ENCODE data around the gene IL26. TPM values are rescaled to one million over a fixed set of nuclear protein-coding genes. Genes with fewer than 3 reads are reported as not detected.

Gene IL26
- total RNA-seq, 1 experiment from 2014 or later: not detected

DNA sequence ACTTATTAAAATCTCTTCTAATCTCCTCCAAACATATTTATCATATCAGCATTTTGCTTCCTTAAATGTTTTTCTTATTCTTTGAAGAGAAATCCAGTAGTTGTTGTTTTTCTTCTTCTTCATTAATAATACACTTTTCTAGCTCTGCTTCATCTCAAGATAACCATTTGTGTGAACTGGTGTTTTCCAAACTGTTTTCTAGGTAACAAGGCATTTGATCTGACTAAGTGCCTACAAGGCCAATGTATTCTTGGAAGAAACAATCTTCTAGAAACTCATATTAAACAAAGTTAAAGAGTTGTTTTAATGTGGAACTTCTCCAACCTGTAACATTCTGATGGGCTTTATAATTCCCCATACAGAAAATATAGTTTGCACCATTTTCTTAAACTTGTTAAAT lies 35.3 kb downstream of the IL26 start:
- CTCF ChIA-PET: no interaction called here
- BruUV-seq (replicated peaks): no TSS peak
- ATAC-seq: no peak
- Histone ChIP-seq H2AFZ (ENCODE audit: low read length) (no peak overlapping the region), H4K20me1 (ENCODE audit: low read length) (no peaks in the 10 kb centered on the region), H3K4me3 (ENCODE audit: low read length) (no peak overlapping the region), H3K9ac (ENCODE audit: low read length) (no peak overlapping the region), H3K4me2 (ENCODE audit: low read length) (no peak overlapping the region), H3F3A (ENCODE audit: low read length, unreplicated experiment) (no peaks in the 10 kb centered on the region), H3K27me3 (ENCODE audit: low read length) (peaks cover 55% of the 10 kb centered on the region), H3K4me1 (ENCODE audit: insufficient read depth, low read length) (no peaks in the 10 kb centered on the region), H3K9me3 (ENCODE audit: low read length) (no peaks in the 10 kb centered on the region), H3K27ac (ENCODE audit: low read length) (no peak overlapping the region), H3K79me2 (ENCODE audit: low read length) (no peaks in the 10 kb centered on the region), H3K9me2 (replicated peaks; ENCODE audit: low read length) (no peaks in the 10 kb centered on the region), H3K36me3 (ENCODE audit: low read depth, low read length) (no peaks in the 10 kb centered on the region)
- intact Hi-C loops (cut with micrococcal nuclease): no loop called here
- DNase-seq: no peak
- TF ChIP-seq EZH2 (IDR thresholded peaks at IDR 0.05; ENCODE audit: low read length, unreplicated experiment): no peak
- TF ChIP-seq, protein P1, sequence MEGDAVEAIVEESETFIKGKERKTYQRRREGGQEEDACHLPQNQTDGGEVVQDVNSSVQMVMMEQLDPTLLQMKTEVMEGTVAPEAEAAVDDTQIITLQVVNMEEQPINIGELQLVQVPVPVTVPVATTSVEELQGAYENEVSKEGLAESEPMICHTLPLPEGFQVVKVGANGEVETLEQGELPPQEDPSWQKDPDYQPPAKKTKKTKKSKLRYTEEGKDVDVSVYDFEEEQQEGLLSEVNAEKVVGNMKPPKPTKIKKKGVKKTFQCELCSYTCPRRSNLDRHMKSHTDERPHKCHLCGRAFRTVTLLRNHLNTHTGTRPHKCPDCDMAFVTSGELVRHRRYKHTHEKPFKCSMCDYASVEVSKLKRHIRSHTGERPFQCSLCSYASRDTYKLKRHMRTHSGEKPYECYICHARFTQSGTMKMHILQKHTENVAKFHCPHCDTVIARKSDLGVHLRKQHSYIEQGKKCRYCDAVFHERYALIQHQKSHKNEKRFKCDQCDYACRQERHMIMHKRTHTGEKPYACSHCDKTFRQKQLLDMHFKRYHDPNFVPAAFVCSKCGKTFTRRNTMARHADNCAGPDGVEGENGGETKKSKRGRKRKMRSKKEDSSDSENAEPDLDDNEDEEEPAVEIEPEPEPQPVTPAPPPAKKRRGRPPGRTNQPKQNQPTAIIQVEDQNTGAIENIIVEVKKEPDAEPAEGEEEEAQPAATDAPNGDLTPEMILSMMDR (conservative IDR thresholded peaks at IDR 0.05; ENCODE audit: low read depth, low read length): no peak
- no peak for TF ChIP-seq EZH2phosphoT487 (IDR thresholded peaks at IDR 0.05; ENCODE audit: borderline replicate concordance, low read length)
- POLR2A ChIA-PET (ENCODE audit: unreplicated experiment): no interaction called here

- ATAC-seq (no peak), DNase-seq (peak; percentile 39)
- H3K36me3 ChIP-seq (ENCODE audit: low read depth, low read length): no peaks in the 10 kb centered on the region
- no peaks in the 10 kb centered on the region for H3K9me2 ChIP-seq (replicated peaks; ENCODE audit: low read length)
- no peak overlapping the region for H3K4me3 ChIP-seq (ENCODE audit: low read length)
- peaks cover 58% of the 10 kb centered on the region for H3K27me3 ChIP-seq (ENCODE audit: low read length)
- TF ChIP-seq, protein P1 (conservative IDR thresholded peaks at IDR 0.05; ENCODE audit: low read depth, low read length): no peak
- TF ChIP-seq EZH2 (IDR thresholded peaks at IDR 0.05; ENCODE audit: low read length, unreplicated experiment) (no peak), EZH2phosphoT487 (IDR thresholded peaks at IDR 0.05; ENCODE audit: borderline replicate concordance, low read length) (no peak)
- H3K79me2 ChIP-seq (ENCODE audit: low read length): no peaks in the 10 kb centered on the region
- ChIA-PET CTCF (no interaction called here), POLR2A (ENCODE audit: unreplicated experiment) (no interaction called here)
- no peaks in the 10 kb centered on the region for H4K20me1 ChIP-seq (ENCODE audit: low read length)
- no peak overlapping the region for H3K9ac ChIP-seq (ENCODE audit: low read length)
- no peaks in the 10 kb centered on the region for H3K9me3 ChIP-seq (ENCODE audit: low read length)
- intact Hi-C loops (cut with micrococcal nuclease): no loop called here
- H3K4me2 ChIP-seq (ENCODE audit: low read length): no peak overlapping the region
- no peaks in the 10 kb centered on the region for H3K4me1 ChIP-seq (ENCODE audit: insufficient read depth, low read length)
- no peaks in the 10 kb centered on the region for H3F3A ChIP-seq (ENCODE audit: low read length, unreplicated experiment)
- H3K27ac ChIP-seq (ENCODE audit: low read length): no peak overlapping the region
- BruUV-seq (replicated peaks): no TSS peak
- H2AFZ ChIP-seq (ENCODE audit: low read length): no peak overlapping the region
These were observed 35.8 kb downstream of the IL26 start for GRCh38 chr12:68189821-68190242.

GRCh38 chr12:68185598-68185997 lies 40.0 kb downstream of the IL26 start:
- H3K79me2 ChIP-seq (ENCODE audit: low read length): no peaks in the 10 kb centered on the region
- H3K36me3 ChIP-seq (ENCODE audit: low read depth, low read length): no peaks in the 10 kb centered on the region
- DNase-seq (no peak), ATAC-seq (no peak)
- H3K9ac ChIP-seq (ENCODE audit: low read length): no peak overlapping the region
- H3K4me3 ChIP-seq (ENCODE audit: low read length): no peak overlapping the region
- ChIA-PET CTCF (no interaction called here), POLR2A (ENCODE audit: unreplicated experiment) (no interaction called here)
- H3K4me2 ChIP-seq (ENCODE audit: low read length): no peak overlapping the region
- H2AFZ ChIP-seq (ENCODE audit: low read length): no peak overlapping the region
- no peaks in the 10 kb centered on the region for H3K4me1 ChIP-seq (ENCODE audit: insufficient read depth, low read length)
- no peak overlapping the region for H3K27ac ChIP-seq (ENCODE audit: low read length)
- intact Hi-C loops (cut with micrococcal nuclease): no loop called here
- no peaks in the 10 kb centered on the region for H3K9me3 ChIP-seq (ENCODE audit: low read length)
- no peaks in the 10 kb centered on the region for H4K20me1 ChIP-seq (ENCODE audit: low read length)
- TF ChIP-seq, protein P1 (conservative IDR thresholded peaks at IDR 0.05; ENCODE audit: low read depth, low read length): no peak
- no peak for TF ChIP-seq EZH2 (IDR thresholded peaks at IDR 0.05; ENCODE audit: low read length, unreplicated experiment)
- no peak for TF ChIP-seq EZH2phosphoT487 (IDR thresholded peaks at IDR 0.05; ENCODE audit: borderline replicate concordance, low read length)
- no peaks in the 10 kb centered on the region for H3F3A ChIP-seq (ENCODE audit: low read length, unreplicated experiment)
- H3K9me2 ChIP-seq (replicated peaks; ENCODE audit: low read length): no peaks in the 10 kb centered on the region
- no TSS peak for BruUV-seq (replicated peaks)
- peaks cover 38% of the 10 kb centered on the region for H3K27me3 ChIP-seq (ENCODE audit: low read length)
